ENCODE data around the gene SLC2A9.

The SLC2A9 gene

GRCh38 chr4:10018818-10019461, 2.4 kb downstream of the SLC2A9 start:
- peak; percentile 93 for DNase-seq

- DNase-seq = no peak
Measured at GRCh38 chr4:10017037-10017893, 4.0 kb downstream of the SLC2A9 start.

DNA sequence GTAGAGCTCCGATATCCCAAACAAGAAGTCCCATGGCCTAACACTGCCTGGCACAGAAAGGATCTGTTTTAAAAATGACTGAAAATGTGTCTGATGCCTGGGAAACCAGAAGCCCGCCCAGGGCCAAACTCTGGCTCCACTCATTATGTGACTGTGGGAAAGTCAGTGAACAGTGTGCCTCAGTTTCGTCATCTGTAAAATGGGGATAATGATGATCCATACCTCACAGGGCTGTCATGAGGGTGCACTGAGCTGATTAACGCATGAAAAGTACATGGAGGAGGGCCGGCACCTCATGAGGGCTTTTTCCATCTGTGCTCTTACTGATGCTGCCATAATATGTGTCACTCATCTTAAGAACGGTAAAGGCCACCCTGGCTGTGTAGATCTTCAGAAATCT, 5.1 kb downstream of the SLC2A9 start:
- no peak for DNase-seq

DNA sequence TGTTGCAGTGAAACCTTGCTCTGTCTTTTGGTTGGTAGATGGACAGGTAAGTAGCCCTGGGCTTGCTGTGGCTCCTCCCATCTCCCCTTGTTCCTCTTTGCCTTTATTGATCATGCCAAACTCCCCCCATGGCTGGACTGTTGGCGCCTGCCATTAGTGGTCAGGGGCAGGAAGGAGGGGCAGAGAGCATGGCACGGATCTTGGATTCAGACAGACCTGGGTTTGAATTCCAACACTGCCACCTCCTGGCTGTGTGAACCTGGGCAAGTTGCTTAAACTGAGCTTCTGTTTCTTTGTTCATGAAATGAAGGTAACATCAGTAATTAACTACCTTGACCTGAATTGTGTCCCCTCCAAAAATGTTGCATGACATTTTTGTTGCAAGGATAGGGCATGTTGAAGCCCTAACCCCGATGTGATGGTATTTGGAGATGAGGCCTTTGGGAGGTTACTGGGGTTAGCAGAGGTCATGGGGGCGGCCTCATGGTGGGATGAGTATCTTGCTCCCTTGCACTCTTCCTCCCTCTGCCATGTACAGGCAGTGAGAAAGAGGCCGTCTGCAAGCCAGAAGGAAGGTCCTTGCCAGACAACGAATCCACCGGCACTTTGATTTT, 6.0 kb downstream of the SLC2A9 start:
- DNase-seq = peak; percentile 56

GRCh38 chr4:10013722-10014121, 7.6 kb downstream of the SLC2A9 start:
- no peak for DNase-seq

DNA sequence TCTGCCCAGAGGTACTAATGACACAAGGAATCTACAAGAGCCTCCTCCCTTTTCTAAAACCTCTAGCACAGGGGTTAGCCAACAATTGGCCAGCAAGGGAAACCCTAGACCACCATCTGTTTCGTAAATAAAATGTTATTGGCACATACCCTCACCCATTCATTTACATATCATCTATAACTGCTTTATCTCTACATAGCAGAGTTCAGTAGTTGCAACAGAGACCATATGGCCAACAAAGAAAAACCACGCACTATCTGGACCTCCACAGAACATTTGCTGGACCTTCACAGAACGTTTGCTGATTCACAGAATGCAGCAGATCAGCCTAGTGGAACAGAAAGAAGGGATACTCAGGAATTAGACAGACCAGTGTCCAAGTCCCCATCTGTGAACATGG, 9.4 kb downstream of the SLC2A9 start:
- no peak for DNase-seq

GRCh38 chr4:10011277-10011676, 10.0 kb downstream of the SLC2A9 start:
- DNase-seq = no peak

- DNase-seq = no peak
Measured at GRCh38 chr4:10009861-10010500, 11.3 kb downstream of the SLC2A9 start.

GRCh38 chr4:10008609-10009005, 12.7 kb downstream of the SLC2A9 start:
- no peak for DNase-seq

GRCh38 chr4:10007793-10008608, 13.3 kb downstream of the SLC2A9 start:
- peak; percentile 10 for DNase-seq

- no peak for DNase-seq
Measured at GRCh38 chr4:10007436-10007740, 13.9 kb downstream of the SLC2A9 start.

GRCh38 chr4:10006601-10007435, 14.5 kb downstream of the SLC2A9 start:
- DNase-seq = no peak

- DNase-seq = peak; percentile 32
Measured at GRCh38 chr4:10006231-10006600, 15.1 kb downstream of the SLC2A9 start.

DNA sequence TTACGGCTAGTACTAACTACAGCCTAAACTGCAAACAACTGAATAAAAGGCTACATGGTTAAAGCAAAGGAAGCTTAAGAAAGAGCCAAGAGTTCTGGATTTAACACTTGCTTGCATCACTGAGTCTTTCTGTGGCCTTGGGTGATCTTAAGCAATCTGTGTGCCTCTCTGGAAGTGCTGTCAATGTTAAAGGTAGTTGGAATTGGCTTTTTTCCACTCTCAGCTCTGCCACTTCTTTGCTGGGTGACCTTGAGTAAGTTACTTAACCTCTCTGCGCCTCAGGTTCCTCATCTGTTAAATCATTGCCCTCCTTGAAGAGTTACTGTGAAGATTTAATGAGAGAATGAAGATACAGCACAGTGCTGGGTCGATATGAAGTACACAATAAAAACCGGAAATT, 15.7 kb downstream of the SLC2A9 start:
- no peak for DNase-seq

- DNase-seq = no peak
Measured at GRCh38 chr4:10003666-10004065, 17.6 kb downstream of the SLC2A9 start.

- DNase-seq = no peak
Measured at GRCh38 chr4:10002278-10002677, 19.0 kb downstream of the SLC2A9 start.

DNA sequence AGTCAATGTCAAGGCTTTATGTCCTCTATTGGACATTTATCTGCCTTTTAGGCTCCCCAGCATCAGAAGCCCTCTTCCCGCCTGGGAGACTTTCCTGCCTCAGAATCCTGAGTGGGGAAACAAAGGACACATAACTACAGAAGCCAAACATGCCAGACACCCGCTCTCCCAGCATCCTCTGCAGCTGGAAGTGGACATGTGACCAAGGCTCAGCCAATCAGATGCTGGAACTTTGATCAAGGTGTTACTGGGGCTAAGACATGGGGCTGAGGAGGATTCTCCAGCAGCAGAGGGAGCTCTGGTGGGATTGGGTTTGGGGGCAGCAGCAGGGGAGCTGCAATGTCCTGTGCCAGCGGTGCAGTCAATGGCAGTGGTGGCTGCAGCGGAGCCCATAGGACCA, 19.5 kb downstream of the SLC2A9 start:
- no peak for DNase-seq

GRCh38 chr4:9999956-10000561, 21.2 kb downstream of the SLC2A9 start:
- DNase-seq = no peak

GRCh38 chr4:9997886-9998285, 23.4 kb downstream of the SLC2A9 start:
- DNase-seq = no peak

DNA sequence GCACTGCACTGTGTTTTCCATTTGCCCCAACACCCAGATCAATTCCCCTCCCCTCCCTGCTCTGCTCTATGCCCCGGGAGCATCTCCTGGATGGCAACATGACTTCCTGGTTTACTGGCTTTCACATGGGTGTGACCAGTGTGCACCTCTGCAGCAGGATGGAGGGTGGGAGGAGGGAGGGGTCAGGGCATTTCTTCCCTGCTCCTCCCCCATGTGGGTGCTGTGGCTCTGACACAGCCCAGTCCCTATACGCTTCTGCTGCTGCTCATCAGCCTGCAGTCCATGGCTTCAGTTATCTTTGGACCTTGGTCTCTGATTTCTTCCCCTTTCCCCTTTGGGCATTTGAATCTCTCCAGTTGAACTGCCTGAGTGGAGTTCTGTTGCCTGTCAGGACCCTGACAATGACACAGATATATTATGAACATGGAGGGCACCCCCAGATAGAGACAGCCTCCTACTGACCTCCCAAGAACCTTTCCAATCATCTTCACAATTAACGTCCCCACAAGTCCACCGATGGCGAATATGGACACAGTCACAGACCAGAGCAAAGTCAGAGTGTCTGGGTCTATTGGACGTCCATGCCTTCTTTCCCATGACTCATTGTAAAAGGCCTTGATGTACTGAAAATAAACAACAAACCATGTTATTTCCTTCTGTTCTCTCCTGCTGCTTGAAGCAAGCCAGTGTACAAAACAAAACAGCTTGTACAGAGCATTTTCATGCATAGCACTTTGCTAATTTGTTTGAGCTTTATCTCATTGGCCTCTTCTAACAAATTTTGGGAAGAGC, 24.8 kb downstream of the SLC2A9 start:
- no peak for DNase-seq
